K562 (cell line): ENCODE data around the gene GRB2. TPM values are rescaled to one million over a fixed set of nuclear protein-coding genes. Genes with fewer than 3 reads are reported as not detected.

Experiments used
- FOXP1 ChIP-seq: sonication (generic); formaldehyde crosslinking; IDR thresholded peaks from 2 replicates; pipeline ENCODE4 v1.8.0; 2022; ENCODE audit warnings: mild to moderate bottlenecking, missing genetic modification reagents
- HSF4 ChIP-seq: fragments of 250-450 bp; sonication (Bioruptor Pico); IDR thresholded peaks from 2 replicates; pipeline ENCODE4 v2.1.2; 2022; ENCODE audit warnings: mild to moderate bottlenecking, moderate library complexity, borderline replicate concordance
- JUN ChIP-seq, 2 experiments: sonication (generic) in 1 of 2; formaldehyde crosslinking in 1 of 2; IDR thresholded peaks; 2 replicates each; pipeline versions ENCODE4 v1.6.1 to v1.8.0; 2012 to 2022; ENCODE audit warnings: borderline replicate concordance in 2 of 2, mild to moderate bottlenecking in 2 of 2, improper control_type of control experiment in 1 of 2, low read depth in 1 of 2, low read length in 1 of 2, missing genetic modification reagents in 1 of 2
- MGA ChIP-seq: fragments of 450-650 bp; IDR thresholded peaks from 2 replicates; pipeline ENCODE4 v1.6.1; 2016; ENCODE audit warnings: mild to moderate bottlenecking, moderate library complexity
- MTA1 ChIP-seq: fragments of 450-650 bp; IDR thresholded peaks from 2 replicates; pipeline ENCODE4 v1.6.1; 2017; ENCODE audit warnings: borderline replicate concordance
- MYBL2 ChIP-seq, 2 experiments: fragments of 450-650 bp in 1 of 2; sonication (generic) in 1 of 2; formaldehyde crosslinking in 1 of 2; IDR thresholded peaks; 2 replicates each; pipeline versions ENCODE4 v1.6.1 to v1.8.1; 2017 to 2022; ENCODE audit warnings: borderline replicate concordance in 1 of 2, inconsistent platforms in 1 of 2, low read depth in 1 of 2, mild to moderate bottlenecking in 1 of 2, missing genetic modification reagents in 1 of 2, moderate library complexity in 1 of 2
- RFX1 ChIP-seq: fragments of 450-650 bp; IDR thresholded peaks from 2 replicates; pipeline ENCODE4 v1.6.1; 2016; ENCODE audit warnings: mild to moderate bottlenecking, moderate library complexity
- SFPQ ChIP-seq: fragments of 200-400 bp; formaldehyde crosslinking; IDR thresholded peaks from 2 replicates; pipeline ENCODE4 v1.6.1; 2017; ENCODE audit warnings: mild to moderate bottlenecking, low read depth, low read length, moderate library complexity
- SIN3A ChIP-seq, 2 experiments: fragments of 150-350 bp in 1 of 2; IDR thresholded peaks; 2 replicates each; pipeline ENCODE4 v1.6.1; 2011 to 2016; ENCODE audit warnings: borderline replicate concordance in 2 of 2, low read depth in 2 of 2, low read length in 2 of 2, mild to moderate bottlenecking in 2 of 2, moderate library complexity in 2 of 2; ENCODE audit not compliant: control insufficient read depth in 1 of 2
- polyA plus RNA-seq, 8 experiments: library from polyadenylated mRNA; depleted of rRNA in 4 of 8; stranded (reverse) in 5 of 8; unstranded in 3 of 8; fragments of >200 nt; fragmentation: Nextera tagmentation in 2 of 8; fragmentation: Illumina TruSeq in 1 of 8; extraction: Ambion mirVana in 2 of 8; extraction: Trizol in 1 of 8; gene quantifications; 2 replicates each; pipeline versions ENCODE4 v1.2.1 to v1.2.3, GENCODE V29; 2011 to 2014; ENCODE audit warnings: inconsistent platforms in 1 of 8, missing spikeins in 1 of 8
- total RNA-seq, 7 experiments: library from RNA; depleted of rRNA in 6 of 7; stranded (reverse); fragments of >200 nt in 6 of 7; fragmentation: Illumina TruSeq in 2 of 7; extraction: Trizol in 2 of 7; gene quantifications; 2 replicates each; pipeline versions ENCODE4 v1.2.1 to v1.2.3, GENCODE V29; 2011 to 2021; ENCODE audit warnings: low replicate concordance in 1 of 7

The GRB2 gene
- total and polyA plus RNA-seq, 9 of the 15 experiments (the other 6 are each of a cell fraction or from before 2014, with no cell fraction given) = 57.2 to 136 (median 84.8) TPM

GRCh38 chr17:75270218-75270965 lies 135.1 kb downstream of the GRB2 start (continued):
- TF ChIP-seq MGA (no peak), SIN3A (IDR thresholded peaks at IDR 0.05; ENCODE audit: borderline replicate concordance in 2 of 2, control insufficient read depth in 1 of 2, low read depth in 2 of 2, low read length in 2 of 2) (no peak; a peak in 1 of 4 replicates), MTA1 (no peak), HSF4 (CRISPR knock-in tag) (no peak), RFX1 (no peak), JUN (IDR thresholded peaks at IDR 0.05; ENCODE audit: borderline replicate concordance, low read depth, low read length) (no peak), JUN (CRISPR knock-in tag; IDR thresholded peaks at IDR 0.05; ENCODE audit: borderline replicate concordance) (no peak), FOXP1 (CRISPR knock-in tag) (no peak), SFPQ (no peak), MYBL2 (IDR thresholded peaks at IDR 0.05; ENCODE audit: low read depth) (no peak), MYBL2 (CRISPR knock-in tag; IDR thresholded peaks at IDR 0.05; ENCODE audit: borderline replicate concordance) (no peak)
